Liver (tissue), 9 donors: ENCODE results near the gene ZNF329. TPM values are rescaled to one million over a fixed set of nuclear protein-coding genes. Genes with fewer than 3 reads are reported as not detected.

ENCODE experiments used
- DNase-seq: peaks from one replicate; pipeline ENCODE4 v3.0.0-alpha.2; 2017; ENCODE audit warnings: low spot score
- H3K27ac ChIP-seq, 2 donors: one replicate each; pipeline ENCODE4 v1.7.0; 2013; ENCODE audit warnings: inconsistent platforms in 2 of 2, low read length in 2 of 2, control low read depth in 1 of 2, low read depth in 1 of 2, mild to moderate bottlenecking in 1 of 2
- H3K27me3 ChIP-seq, 4 donors: one replicate each; pipeline versions ENCODE4 v1.6.1 to v1.7.0; 2013; ENCODE audit warnings: low read length in 3 of 4, inconsistent platforms in 1 of 4, mild to moderate bottlenecking in 1 of 4, moderate library complexity in 1 of 4; ENCODE audit not compliant: control insufficient read depth in 4 of 4, insufficient read depth in 4 of 4
- H3K36me3 ChIP-seq, 4 donors: one replicate each; pipeline versions ENCODE4 v1.6.1 to v1.7.0; 2013; ENCODE audit warnings: low read length in 3 of 4, mild to moderate bottlenecking in 3 of 4, low read depth in 1 of 4, moderate library complexity in 1 of 4; ENCODE audit not compliant: control insufficient read depth in 4 of 4, insufficient read depth in 3 of 4
- H3K4me1 ChIP-seq, 4 donors: one replicate each; pipeline versions ENCODE4 v1.6.1 to v1.7.0; 2013; ENCODE audit warnings: low read length in 3 of 4, mild to moderate bottlenecking in 3 of 4, moderate library complexity in 1 of 4; ENCODE audit not compliant: control insufficient read depth in 4 of 4, insufficient read depth in 4 of 4
- H3K4me3 ChIP-seq, 3 donors: one replicate each; pipeline versions ENCODE4 v1.6.1 to v1.7.0; 2013; ENCODE audit warnings: low read length in 3 of 3, control low read depth in 1 of 3, low read depth in 1 of 3, mild to moderate bottlenecking in 1 of 3
- H3K9ac ChIP-seq, 2 donors: one replicate each; pipeline ENCODE4 v1.7.0; 2013; ENCODE audit warnings: low read length in 2 of 2, mild to moderate bottlenecking in 2 of 2, moderate library complexity in 2 of 2, control low read depth in 1 of 2, low read depth in 1 of 2
- H3K9me3 ChIP-seq, 4 donors: one replicate each; pipeline versions ENCODE4 v1.6.1 to v1.7.0; 2013; ENCODE audit warnings: low read length in 3 of 4; ENCODE audit not compliant: control insufficient read depth in 4 of 4
- FOXA1 ChIP-seq: IDR thresholded peaks from 2 replicates; pipeline ENCODE4 v1.6.1; 2016; ENCODE audit warnings: antibody characterized with exemption
- FOXA2 ChIP-seq: IDR thresholded peaks from 2 replicates; pipeline ENCODE4 v1.6.1; 2016; ENCODE audit warnings: antibody characterized with exemption
- HNF4A ChIP-seq, 2 donors: conservative IDR thresholded peaks; 2 replicates each; pipeline ENCODE4 v1.6.1; 2016; ENCODE audit warnings: antibody characterized with exemption in 2 of 2, mild to moderate bottlenecking in 2 of 2
- HNF4G ChIP-seq: IDR thresholded peaks from 2 replicates; pipeline ENCODE4 v1.6.1; 2016; ENCODE audit warnings: antibody characterized with exemption
- JUND ChIP-seq, 2 donors: IDR thresholded peaks; 2 replicates each; pipeline ENCODE4 v1.6.1; 2016; ENCODE audit warnings: antibody characterized with exemption in 2 of 2
- NR2F2 ChIP-seq: IDR thresholded peaks from 2 replicates; pipeline ENCODE4 v1.6.1; 2016; ENCODE audit warnings: antibody characterized with exemption
- RXRA ChIP-seq, 2 donors: IDR thresholded peaks; 2 replicates each; pipeline ENCODE4 v1.6.1; 2017 to 2018; ENCODE audit warnings: antibody characterized with exemption in 2 of 2, mild to moderate bottlenecking in 1 of 2
- SP1 ChIP-seq: IDR thresholded peaks from 2 replicates; pipeline ENCODE4 v1.6.1; 2018; ENCODE audit warnings: antibody characterized with exemption, mild to moderate bottlenecking
- TAF1 ChIP-seq: conservative IDR thresholded peaks from 2 replicates; pipeline ENCODE4 v1.6.1; 2016; ENCODE audit warnings: antibody characterized with exemption, mild to moderate bottlenecking
- WGBS: extraction: QIAGEN DNeasy Blood & Tissue Kit; methylation state at CpG from one replicate; pipeline ENCODE4 v1.1.7; 2013; 5-methylcytosine and 5-hydroxymethylcytosine counted together
- polyA plus RNA-seq, 2 donors: library from polyadenylated mRNA; stranded (reverse) in 1 of 2; unstranded in 1 of 2; fragments of 200-250 nt in 1 of 2; fragments of >200 nt in 1 of 2; fragmentation: Nextera tagmentation in 1 of 2; extraction: Ambion mirVana in 1 of 2; gene quantifications; one replicate each; pipeline versions ENCODE4 v1.2.1 to v1.2.3, GENCODE V29; 2013 to 2015
- total RNA-seq, 2 donors: library from RNA; depleted of rRNA; stranded (reverse); fragments of >200 nt; gene quantifications; one replicate each; pipeline ENCODE4 v1.2.3, GENCODE V29; 2014
- TF ChIP-seq, protein P1 (sequence below): IDR thresholded peaks from 2 replicates; pipeline ENCODE4 v1.6.1; 2016; ENCODE audit warnings: antibody characterized with exemption
- TF ChIP-seq, protein P2 (sequence below): IDR thresholded peaks from 2 replicates; pipeline ENCODE4 v1.6.1; 2016; ENCODE audit warnings: antibody characterized with exemption
- TF ChIP-seq, protein P3 (sequence below): IDR thresholded peaks from 2 replicates; pipeline ENCODE4 v1.6.1; 2016; ENCODE audit warnings: antibody characterized with exemption, mild to moderate bottlenecking
- TF ChIP-seq, protein P4 (sequence below): IDR thresholded peaks from 2 replicates; pipeline ENCODE4 v1.6.1; 2016; ENCODE audit warnings: antibody characterized with exemption
- donor health status: healthy.
- donor health status: healthy.
- donor health status: healthy.
- donor health status: healthy.
- donor health status: healthy.

The ZNF329 gene
- total and polyA plus RNA-seq, 4 donors = 1.2 to 6.8 (median 3.8) TPM

DNA sequence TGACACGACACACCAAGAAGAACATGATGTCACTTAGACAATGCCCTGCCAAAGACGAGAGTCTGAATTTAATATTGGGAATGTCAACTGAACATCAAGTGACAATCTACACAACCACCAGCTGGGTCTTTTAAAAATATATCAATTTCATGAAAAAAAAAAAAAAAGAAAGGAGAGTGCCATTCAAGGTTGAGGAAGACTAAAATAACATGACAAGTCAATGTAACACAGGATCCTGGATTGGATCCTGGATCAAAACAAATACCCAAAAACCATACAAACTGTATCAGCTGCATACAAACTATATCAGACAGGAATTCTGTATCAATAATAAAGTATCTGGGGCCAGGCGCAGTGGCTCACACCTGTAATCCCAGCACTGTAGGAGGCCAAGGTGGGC is 4.7 kb downstream of the ZNF329 start:
- Histone ChIP-seq H3K27me3 (no peaks in the 10 kb centered on the region), H3K36me3 (peaks cover 9 to 19% (median 15%) of the 10 kb centered on the region in 4 donors), H3K9ac (no peak overlapping the region), H3K9me3 (peaks cover 23 to 58% (median 31%) of the 10 kb centered on the region in 4 donors), H3K4me1 (peaks cover 0 to 6% (median 2%) of the 10 kb centered on the region in 4 donors), H3K27ac (no peak overlapping the region), H3K4me3 (peak overlapping the region in 2 of 3 donors; percentile 23 to 42)
- WGBS = 97% methylated on average over 3 of the region's 3 CpGs
- TF ChIP-seq, protein P1, sequence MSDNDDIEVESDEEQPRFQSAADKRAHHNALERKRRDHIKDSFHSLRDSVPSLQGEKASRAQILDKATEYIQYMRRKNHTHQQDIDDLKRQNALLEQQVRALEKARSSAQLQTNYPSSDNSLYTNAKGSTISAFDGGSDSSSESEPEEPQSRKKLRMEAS = no peak
- TF ChIP-seq FOXA2 (no peak), FOXA1 (no peak), HNF4G (no peak)
- no peak for DNase-seq

DNA sequence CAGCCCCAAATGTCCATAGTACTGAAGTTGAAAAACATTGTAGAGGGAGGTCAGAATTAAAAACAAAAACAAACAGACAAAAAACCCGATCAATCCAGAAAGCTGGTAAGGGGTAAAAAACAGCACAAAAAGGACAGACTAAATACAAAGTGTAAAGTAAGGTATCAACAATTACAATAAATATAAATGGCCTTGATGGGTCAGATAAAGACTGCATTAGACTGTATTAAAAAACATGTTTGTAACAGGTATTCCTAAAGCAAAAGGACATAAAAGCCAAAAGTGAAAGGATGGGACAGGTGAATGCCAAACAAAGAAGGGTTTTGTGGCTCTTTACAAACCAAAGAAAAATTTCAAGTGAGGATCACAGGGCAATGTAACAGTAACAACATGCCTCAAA is 16.3 kb downstream of the ZNF329 start:
- TF ChIP-seq, protein P2, sequence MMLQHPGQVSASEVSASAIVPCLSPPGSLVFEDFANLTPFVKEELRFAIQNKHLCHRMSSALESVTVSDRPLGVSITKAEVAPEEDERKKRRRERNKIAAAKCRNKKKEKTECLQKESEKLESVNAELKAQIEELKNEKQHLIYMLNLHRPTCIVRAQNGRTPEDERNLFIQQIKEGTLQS = no peak
- TF ChIP-seq, protein P3, sequence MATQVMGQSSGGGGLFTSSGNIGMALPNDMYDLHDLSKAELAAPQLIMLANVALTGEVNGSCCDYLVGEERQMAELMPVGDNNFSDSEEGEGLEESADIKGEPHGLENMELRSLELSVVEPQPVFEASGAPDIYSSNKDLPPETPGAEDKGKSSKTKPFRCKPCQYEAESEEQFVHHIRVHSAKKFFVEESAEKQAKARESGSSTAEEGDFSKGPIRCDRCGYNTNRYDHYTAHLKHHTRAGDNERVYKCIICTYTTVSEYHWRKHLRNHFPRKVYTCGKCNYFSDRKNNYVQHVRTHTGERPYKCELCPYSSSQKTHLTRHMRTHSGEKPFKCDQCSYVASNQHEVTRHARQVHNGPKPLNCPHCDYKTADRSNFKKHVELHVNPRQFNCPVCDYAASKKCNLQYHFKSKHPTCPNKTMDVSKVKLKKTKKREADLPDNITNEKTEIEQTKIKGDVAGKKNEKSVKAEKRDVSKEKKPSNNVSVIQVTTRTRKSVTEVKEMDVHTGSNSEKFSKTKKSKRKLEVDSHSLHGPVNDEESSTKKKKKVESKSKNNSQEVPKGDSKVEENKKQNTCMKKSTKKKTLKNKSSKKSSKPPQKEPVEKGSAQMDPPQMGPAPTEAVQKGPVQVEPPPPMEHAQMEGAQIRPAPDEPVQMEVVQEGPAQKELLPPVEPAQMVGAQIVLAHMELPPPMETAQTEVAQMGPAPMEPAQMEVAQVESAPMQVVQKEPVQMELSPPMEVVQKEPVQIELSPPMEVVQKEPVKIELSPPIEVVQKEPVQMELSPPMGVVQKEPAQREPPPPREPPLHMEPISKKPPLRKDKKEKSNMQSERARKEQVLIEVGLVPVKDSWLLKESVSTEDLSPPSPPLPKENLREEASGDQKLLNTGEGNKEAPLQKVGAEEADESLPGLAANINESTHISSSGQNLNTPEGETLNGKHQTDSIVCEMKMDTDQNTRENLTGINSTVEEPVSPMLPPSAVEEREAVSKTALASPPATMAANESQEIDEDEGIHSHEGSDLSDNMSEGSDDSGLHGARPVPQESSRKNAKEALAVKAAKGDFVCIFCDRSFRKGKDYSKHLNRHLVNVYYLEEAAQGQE = no peak
- TF ChIP-seq SP1 = no peak
- no peak for TF ChIP-seq JUND (IDR thresholded peaks at IDR 0.05)
- TF ChIP-seq FOXA1 = no peak
- no peak for TF ChIP-seq RXRA (IDR thresholded peaks at IDR 0.05)
- no peak for TF ChIP-seq NR2F2
- WGBS = 95% methylated on average over 1 of the region's 1 CpG
- H3K36me3 ChIP-seq = peaks cover 23 to 75% (median 53%) of the 10 kb centered on the region in 4 donors

DNA sequence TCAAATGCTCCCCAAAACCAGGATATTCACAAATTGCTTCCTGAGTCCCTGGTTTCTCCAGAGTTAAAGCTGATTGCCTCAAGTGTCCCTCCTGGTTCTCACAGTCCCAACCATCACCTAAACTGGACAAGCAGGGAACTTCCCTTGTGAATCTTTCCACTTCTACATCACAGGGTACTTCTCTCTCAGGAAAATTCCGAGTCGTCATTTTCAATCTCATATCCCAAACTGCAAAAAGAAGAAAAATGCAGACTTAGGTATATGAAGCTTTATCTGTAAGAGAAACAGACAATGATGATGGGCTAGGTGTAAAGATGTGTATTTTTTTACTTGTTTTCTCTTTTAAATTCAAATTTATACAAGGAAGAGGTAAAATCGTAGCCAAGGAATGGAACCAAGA is 21.3 kb downstream of the ZNF329 start:
- Histone ChIP-seq H3K4me1 (no peaks in the 10 kb centered on the region), H3K4me3 (peak overlapping the region in 2 of 3 donors; percentile 66 to 80), H3K9me3 (peaks cover 67 to 95% (median 75%) of the 10 kb centered on the region in 4 donors), H3K27ac (no peak overlapping the region), H3K9ac (no peak overlapping the region), H3K27me3 (no peaks in the 10 kb centered on the region), H3K36me3 (peaks cover 13 to 57% (median 48%) of the 10 kb centered on the region in 4 donors)
- no peak for TF ChIP-seq JUND (IDR thresholded peaks at IDR 0.05)
- TF ChIP-seq, protein P4, sequence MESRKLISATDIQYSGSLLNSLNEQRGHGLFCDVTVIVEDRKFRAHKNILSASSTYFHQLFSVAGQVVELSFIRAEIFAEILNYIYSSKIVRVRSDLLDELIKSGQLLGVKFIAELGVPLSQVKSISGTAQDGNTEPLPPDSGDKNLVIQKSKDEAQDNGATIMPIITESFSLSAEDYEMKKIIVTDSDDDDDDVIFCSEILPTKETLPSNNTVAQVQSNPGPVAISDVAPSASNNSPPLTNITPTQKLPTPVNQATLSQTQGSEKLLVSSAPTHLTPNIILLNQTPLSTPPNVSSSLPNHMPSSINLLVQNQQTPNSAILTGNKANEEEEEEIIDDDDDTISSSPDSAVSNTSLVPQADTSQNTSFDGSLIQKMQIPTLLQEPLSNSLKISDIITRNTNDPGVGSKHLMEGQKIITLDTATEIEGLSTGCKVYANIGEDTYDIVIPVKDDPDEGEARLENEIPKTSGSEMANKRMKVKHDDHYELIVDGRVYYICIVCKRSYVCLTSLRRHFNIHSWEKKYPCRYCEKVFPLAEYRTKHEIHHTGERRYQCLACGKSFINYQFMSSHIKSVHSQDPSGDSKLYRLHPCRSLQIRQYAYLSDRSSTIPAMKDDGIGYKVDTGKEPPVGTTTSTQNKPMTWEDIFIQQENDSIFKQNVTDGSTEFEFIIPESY = no peak
- TF ChIP-seq, protein P2 = no peak
- no peak for TF ChIP-seq HNF4G
- no peak for TF ChIP-seq SP1
- no peak for TF ChIP-seq HNF4A (conservative IDR thresholded peaks at IDR 0.05)
- TF ChIP-seq TAF1 = no peak
- TF ChIP-seq, protein P1 = no peak
- no peak for DNase-seq
- WGBS = 97% methylated on average over 3 of the region's 3 CpGs

More for the DNA sequence above, 16.3 kb downstream of the ZNF329 start:
- Histone ChIP-seq H3K4me1 (no peaks in the 10 kb centered on the region), H3K27me3 (no peaks in the 10 kb centered on the region), H3K27ac (no peak overlapping the region), H3K9me3 (peaks cover 39 to 93% (median 58%) of the 10 kb centered on the region in 4 donors), H3K4me3 (peak overlapping the region in 2 of 3 donors; percentile 1 to 35), H3K9ac (no peak overlapping the region)
- DNase-seq = no peak
